Measurements from ENCODE around the gene KCNH1.

The KCNH1 gene

GRCh38 chr1:210783925-210784324, 350.0 kb downstream of the KCNH1 start (continued):
- TF ChIP-seq REST (tag by site-specific recombination; IDR thresholded peaks at IDR 0.05) (no peak), PRDM10 (tag by site-specific recombination; IDR thresholded peaks at IDR 0.05) (no peak), KLF16 (tag by site-specific recombination; IDR thresholded peaks at IDR 0.05) (no peak), REPIN1 (tag by site-specific recombination; IDR thresholded peaks at IDR 0.05; ENCODE audit: low read depth) (no peak), ZNF341 (tag by site-specific recombination; IDR thresholded peaks at IDR 0.05; ENCODE audit: low read depth) (no peak), ZNF354C (tag by site-specific recombination; IDR thresholded peaks at IDR 0.05; ENCODE audit: borderline replicate concordance, low read depth) (no peak), ZNF121 (tag by site-specific recombination; IDR thresholded peaks at IDR 0.05) (no peak), RBAK (tag by site-specific recombination; IDR thresholded peaks at IDR 0.05) (no peak), ZNF404 (tag by site-specific recombination; IDR thresholded peaks at IDR 0.05) (no peak), KLF7 (tag by site-specific recombination; IDR thresholded peaks at IDR 0.05; ENCODE audit: borderline replicate concordance) (no peak), ZBTB11 (tag by site-specific recombination; conservative IDR thresholded peaks at IDR 0.05; ENCODE audit: low read depth) (no peak)

GRCh38 chr1:210781652-210782051, 352.3 kb downstream of the KCNH1 start:
- H3K4me3 ChIP-seq (ENCODE audit: low read depth, low read length), result no peak overlapping the region
- H3K36me3 ChIP-seq (ENCODE audit: control insufficient read depth in 2 of 2, insufficient read depth in 1 of 2, low read length in 2 of 2), result no peaks in the 10 kb centered on the region
- ChIA-PET POLR2A (no interaction called here), CTCF (no interaction called here)
- no peaks in the 10 kb centered on the region for H3K4me1 ChIP-seq (ENCODE audit: control insufficient read depth, insufficient read depth, low read length)
- TF ChIP-seq ZNF830 (tag by site-specific recombination; IDR thresholded peaks at IDR 0.05; ENCODE audit: low read depth) (no peak), OVOL3 (tag by site-specific recombination; IDR thresholded peaks at IDR 0.05) (no peak), FEZF1 (tag by site-specific recombination; IDR thresholded peaks at IDR 0.05) (no peak), ZNF600 (tag by site-specific recombination; IDR thresholded peaks at IDR 0.05) (no peak), ZBTB7A (tag by site-specific recombination; IDR thresholded peaks at IDR 0.05; ENCODE audit: low read depth) (no peak), ZFP37 (tag by site-specific recombination; IDR thresholded peaks at IDR 0.05) (no peak), ZNF629 (tag by site-specific recombination; IDR thresholded peaks at IDR 0.05) (no peak), ZNF266 (tag by site-specific recombination; IDR thresholded peaks at IDR 0.05; ENCODE audit: low read depth) (no peak), ZFP3 (tag by site-specific recombination; IDR thresholded peaks at IDR 0.05; ENCODE audit: low read depth) (no peak), ZNF707 (tag by site-specific recombination; IDR thresholded peaks at IDR 0.05) (no peak)
- no peaks in the 10 kb centered on the region for H3K9me3 ChIP-seq (ENCODE audit: control insufficient read depth, insufficient read depth, low read depth, low read length)
- H3K27ac ChIP-seq (ENCODE audit: extremely low read depth, low read depth, low read length), result no peak overlapping the region

Measured in HEK293 (cell line).